A549 (cell line): ENCODE results near the gene PCDH1. TPM values are rescaled to one million over a fixed set of nuclear protein-coding genes. Genes with fewer than 3 reads are reported as not detected.

Source experiments
- ATAC-seq, 2 experiments: fragments of 200-7000 bp in 1 of 2; fragments of >200 bp in 1 of 2; cut with Nextera tagmentation in 1 of 2; cut with Tn5 transposase in 1 of 2; 3 replicates each; pipeline versions ENCODE4 v1.8.0 to v1.9.1; 2018 to 2020; ENCODE audit warnings: mild to moderate bottlenecking in 1 of 2, moderate library complexity in 1 of 2
- CTCF ChIA-PET: fragments of 300-600 bp; sonication (Branson Sonifier 250); formaldehyde crosslinking; extraction: SDS; loops from one replicate; lab custom pipeline; 2021; ENCODE audit warnings: antibody characterized with exemption, inconsistent platforms; lab: Yijun Ruan, JAX
- POLR2A ChIA-PET: fragments of 350-600 bp; formaldehyde crosslinking; extraction: SDS; loops from one replicate; lab custom pipeline; 2021; ENCODE audit warnings: antibody characterized with exemption, inconsistent platforms; lab: Yijun Ruan, JAX
- DNase-seq, 2 experiments: peaks; one replicate each; pipeline versions ENCODE4 v3.0.0 to v3.0.0-alpha.2; 2011 to 2016; ENCODE audit warnings: low read depth in 1 of 2, low spot score in 1 of 2
- FAIRE-seq: peaks from 2 replicates; lab custom pipeline; 2011; peaks lifted over from hg19 to GRCh38; lab: Jason Lieb, UNC
- H3K27ac ChIP-seq, 2 experiments: fragments of >200 bp; sonication (Bioruptor Twin); formaldehyde crosslinking; 3 replicates each; pipeline ENCODE4 v1.5.1; 2016 to 2017
- H3K4me1 ChIP-seq: fragments of >200 bp; sonication (Bioruptor Twin); formaldehyde crosslinking; 3 replicates; pipeline ENCODE4 v1.6.1; 2016
- H3K4me2 ChIP-seq: fragments of >200 bp; sonication (Bioruptor Twin); formaldehyde crosslinking; 3 replicates; pipeline ENCODE4 v1.6.1; 2016
- H3K4me3 ChIP-seq: fragments of >200 bp; sonication (Bioruptor Twin); formaldehyde crosslinking; 3 replicates; pipeline ENCODE4 v1.5.1; 2016
- H3K9me3 ChIP-seq: fragments of >200 bp; sonication (Bioruptor Twin); formaldehyde crosslinking; 3 replicates; pipeline ENCODE4 v1.6.1; 2016
- BHLHE40 ChIP-seq: IDR thresholded peaks from 2 replicates; pipeline ENCODE4 v1.6.1; 2012; ENCODE audit warnings: low read depth, low read length, inconsistent platforms
- CEBPB ChIP-seq, 2 experiments: fragments of >200 bp in 1 of 2; sonication (Bioruptor Twin) in 1 of 2; formaldehyde crosslinking in 1 of 2; IDR thresholded peaks; 2 replicates each; pipeline ENCODE4 v1.6.1; 2012 to 2016
- CHD2 ChIP-seq: fragments of 150-350 bp; IDR thresholded peaks from 2 replicates; pipeline ENCODE4 v1.6.1; 2014; ENCODE audit warnings: low read length; ENCODE audit not compliant: partially characterized antibody
- CHD4 ChIP-seq: fragments of 200-600 bp; sonication (generic); IDR thresholded peaks from 2 replicates; pipeline ENCODE4 v1.6.1; 2016; ENCODE audit warnings: antibody characterized with exemption, mild to moderate bottlenecking, borderline replicate concordance
- EHMT2 ChIP-seq: fragments of 200-600 bp; sonication (generic); IDR thresholded peaks from 2 replicates; pipeline ENCODE4 v1.6.1; 2016; ENCODE audit warnings: antibody characterized with exemption, low read depth, mild to moderate bottlenecking, moderate library complexity
- FOSB ChIP-seq: fragments of 250-450 bp; sonication (Bioruptor Pico); IDR thresholded peaks from 2 replicates; pipeline ENCODE4 v1.5.0; 2020; ENCODE audit warnings: mild to moderate bottlenecking, moderate library complexity
- HEYL ChIP-seq: fragments of 250-450 bp; sonication (Bioruptor Pico); IDR thresholded peaks from 2 replicates; pipeline ENCODE4 v1.8.0; 2021; ENCODE audit warnings: mild to moderate bottlenecking, moderate library complexity
- HOXA7 ChIP-seq: fragments of 250-450 bp; sonication (Bioruptor Pico); IDR thresholded peaks from 2 replicates; pipeline ENCODE4 v1.5.0; 2020; ENCODE audit warnings: mild to moderate bottlenecking, moderate library complexity
- JUN ChIP-seq, 2 experiments: fragments of >200 bp; sonication (Bioruptor Twin); formaldehyde crosslinking; IDR thresholded peaks; 2 replicates in 1 of 2; 3 replicates in 1 of 2; pipeline ENCODE4 v1.6.1; 2016 to 2017
- JUNB ChIP-seq: fragments of >200 bp; sonication (Bioruptor Twin); formaldehyde crosslinking; IDR thresholded peaks from 2 replicates; pipeline ENCODE4 v1.6.1; 2016
- KDM1A ChIP-seq: fragments of 200-600 bp; sonication (generic); IDR thresholded peaks from 2 replicates; pipeline ENCODE4 v1.6.1; 2016; ENCODE audit warnings: low read depth, mild to moderate bottlenecking
- KDM5A ChIP-seq: fragments of 200-600 bp; sonication (generic); IDR thresholded peaks from 2 replicates; pipeline ENCODE4 v1.6.1; 2016; ENCODE audit warnings: antibody characterized with exemption, mild to moderate bottlenecking
- MAFK ChIP-seq: fragments of 450-650 bp; IDR thresholded peaks from 2 replicates; pipeline ENCODE4 v1.6.1; 2014; ENCODE audit not compliant: partially characterized antibody
- MYC ChIP-seq: IDR thresholded peaks from 2 replicates; pipeline ENCODE4 v1.6.1; 2012; ENCODE audit warnings: mild to moderate bottlenecking, inconsistent platforms, low read length, improper control_type of control experiment, borderline replicate concordance
- NFE2L2 ChIP-seq: fragments of 150-350 bp; conservative IDR thresholded peaks from 2 replicates; pipeline ENCODE4 v1.6.1; 2014; ENCODE audit warnings: low read length
- RAD21 ChIP-seq, 2 experiments: fragments of >200 bp in 1 of 2; sonication (Bioruptor Twin) in 1 of 2; formaldehyde crosslinking in 1 of 2; IDR thresholded peaks in 1 of 2; conservative IDR thresholded peaks in 1 of 2; 2 replicates in 1 of 2; 3 replicates in 1 of 2; pipeline ENCODE4 v1.6.1; 2012 to 2018; ENCODE audit warnings: inconsistent platforms in 1 of 2
- RFX5 ChIP-seq: fragments of 450-650 bp; IDR thresholded peaks from 2 replicates; pipeline ENCODE4 v1.7.1; 2014; ENCODE audit warnings: antibody characterized with exemption, mild to moderate bottlenecking, moderate library complexity
- SREBF2 ChIP-seq: fragments of 450-650 bp; IDR thresholded peaks from 2 replicates; pipeline ENCODE4 v1.6.1; 2014; ENCODE audit warnings: mild to moderate bottlenecking, moderate library complexity
- ZNF302 ChIP-seq: fragments of 250-450 bp; sonication (Bioruptor Pico); IDR thresholded peaks from 2 replicates; pipeline ENCODE4 v1.9.0; 2021; ENCODE audit warnings: inconsistent platforms, mild to moderate bottlenecking, moderate library complexity
- WGBS: methylation state at CpG from one replicate; pipeline ENCODE4 v1.1.6; 2017; ENCODE audit errors: missing lambda C conversion rate; 5-methylcytosine and 5-hydroxymethylcytosine counted together
- polyA plus RNA-seq, 4 experiments: library from polyadenylated mRNA; depleted of rRNA in 3 of 4; stranded (reverse); fragments of >200 nt; fragmentation: RNase III in 1 of 4; extraction: RNeasy Plus Mini Kit Qiagen cat#74134 plus additional on column Dnase treatment in 1 of 4; gene quantifications; 2 replicates in 3 of 4; 3 replicates in 1 of 4; pipeline ENCODE4 v1.2.3, GENCODE V29; 2011 to 2017
- TF ChIP-seq, protein P1 (sequence below): fragments of >200 bp; sonication (Bioruptor Twin); formaldehyde crosslinking; IDR thresholded peaks from 3 replicates; pipeline ENCODE4 v1.5.1; 2016
- TF ChIP-seq, protein P2 (sequence below): IDR thresholded peaks from 2 replicates; pipeline ENCODE4 v1.6.1; 2012
- TF ChIP-seq, protein P3 (sequence below): IDR thresholded peaks from 2 replicates; pipeline ENCODE4 v1.6.1; 2012

Gene PCDH1
- polyA plus RNA-seq, 2 of the 4 experiments (the other 2 are of a cell fraction) = 0.41 to 2.9 TPM

DNA sequence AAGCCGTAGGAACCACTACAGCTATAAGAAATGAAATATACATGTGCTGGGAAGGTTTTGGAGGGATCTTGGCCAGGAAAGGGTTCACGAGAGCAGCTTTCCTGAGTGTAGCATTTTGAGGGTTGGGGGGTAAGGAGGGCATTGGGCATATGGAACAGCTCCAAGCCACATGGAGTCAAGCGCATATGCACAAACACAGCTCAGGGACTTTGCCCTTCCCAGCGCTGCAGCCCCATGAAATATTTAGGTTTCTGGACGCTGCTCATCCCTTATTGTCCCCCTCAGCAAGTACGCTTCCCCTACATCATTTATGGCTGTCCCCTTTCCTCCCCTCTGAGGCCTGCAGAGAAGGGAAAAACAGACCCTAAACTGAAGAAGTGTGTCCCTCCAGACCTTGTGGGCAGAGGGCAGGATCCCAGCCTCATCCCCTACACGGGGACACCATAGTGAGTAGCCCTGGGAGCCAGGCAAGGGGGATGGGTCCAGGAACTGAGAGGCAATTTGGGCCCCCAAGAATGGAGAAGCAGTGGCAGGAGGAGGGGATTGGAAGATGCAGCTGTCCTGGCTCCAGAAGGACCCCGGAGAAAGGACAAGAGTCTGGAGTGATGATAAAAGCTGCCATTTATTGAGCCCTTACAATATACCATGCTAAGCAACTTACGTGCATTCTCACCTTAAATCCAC lies 33.7 kb downstream of the PCDH1 start (continued):
- TF ChIP-seq, protein P1, sequence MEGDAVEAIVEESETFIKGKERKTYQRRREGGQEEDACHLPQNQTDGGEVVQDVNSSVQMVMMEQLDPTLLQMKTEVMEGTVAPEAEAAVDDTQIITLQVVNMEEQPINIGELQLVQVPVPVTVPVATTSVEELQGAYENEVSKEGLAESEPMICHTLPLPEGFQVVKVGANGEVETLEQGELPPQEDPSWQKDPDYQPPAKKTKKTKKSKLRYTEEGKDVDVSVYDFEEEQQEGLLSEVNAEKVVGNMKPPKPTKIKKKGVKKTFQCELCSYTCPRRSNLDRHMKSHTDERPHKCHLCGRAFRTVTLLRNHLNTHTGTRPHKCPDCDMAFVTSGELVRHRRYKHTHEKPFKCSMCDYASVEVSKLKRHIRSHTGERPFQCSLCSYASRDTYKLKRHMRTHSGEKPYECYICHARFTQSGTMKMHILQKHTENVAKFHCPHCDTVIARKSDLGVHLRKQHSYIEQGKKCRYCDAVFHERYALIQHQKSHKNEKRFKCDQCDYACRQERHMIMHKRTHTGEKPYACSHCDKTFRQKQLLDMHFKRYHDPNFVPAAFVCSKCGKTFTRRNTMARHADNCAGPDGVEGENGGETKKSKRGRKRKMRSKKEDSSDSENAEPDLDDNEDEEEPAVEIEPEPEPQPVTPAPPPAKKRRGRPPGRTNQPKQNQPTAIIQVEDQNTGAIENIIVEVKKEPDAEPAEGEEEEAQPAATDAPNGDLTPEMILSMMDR = no peak
- no peak for TF ChIP-seq BHLHE40
- no peak for TF ChIP-seq CHD4

DNA sequence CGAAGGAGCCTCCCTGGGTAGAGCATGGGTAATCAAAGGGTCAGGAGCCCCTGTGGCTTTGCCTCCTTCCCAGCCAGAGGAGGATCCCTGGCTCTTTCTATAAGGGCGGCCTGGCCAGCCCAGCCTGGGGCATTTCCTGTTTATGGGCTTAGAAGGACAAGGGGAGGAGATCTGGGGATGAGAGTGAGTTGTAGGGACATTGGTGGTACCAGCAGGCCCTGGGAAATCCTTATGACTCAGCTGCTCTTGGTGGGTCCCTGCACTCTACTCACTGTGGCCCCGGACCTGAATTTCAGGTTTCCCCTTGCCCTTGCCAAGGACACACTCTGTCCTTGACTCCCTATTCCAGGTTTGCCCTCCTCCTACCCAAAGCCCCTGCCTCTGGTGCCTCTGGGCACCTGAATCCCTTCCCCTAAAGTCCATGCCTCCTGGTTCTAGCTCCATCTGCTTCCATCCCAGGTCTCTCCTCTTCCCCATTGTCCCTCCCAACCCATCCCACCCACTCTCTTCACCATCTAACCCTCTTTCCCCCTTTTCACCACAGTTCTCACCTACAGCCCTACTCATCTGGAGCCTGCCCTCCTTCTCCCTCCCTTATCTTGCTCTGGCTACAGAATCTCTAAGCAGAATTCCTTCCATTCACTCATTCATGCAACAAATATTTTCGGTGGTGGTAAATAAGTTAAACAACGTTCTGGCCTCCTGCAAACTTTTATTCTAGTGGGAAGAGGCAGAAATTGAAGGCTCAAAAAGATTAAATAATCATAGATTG lies 34.9 kb downstream of the PCDH1 start:
- 54% methylated on average over 5 of the region's 5 CpGs for WGBS
- no peak for ATAC-seq
- H3K27ac ChIP-seq = no peak overlapping the region
- POLR2A ChIA-PET = no interaction called here
- no peak for DNase-seq
- H3K4me1 ChIP-seq = peaks cover 23% of the 10 kb centered on the region
- H3K9me3 ChIP-seq = no peaks in the 10 kb centered on the region
- CTCF ChIA-PET = interaction anchor here (1.0 to 4.5 kb wide), 4 partner anchors 9 to 151 kb away, joined by 3 to 24 read pairs (median 4); partner anchors contain the start of gene PCDH1
- no peak for TF ChIP-seq KDM1A
- no peak for TF ChIP-seq RAD21 (conservative IDR thresholded peaks at IDR 0.05 in 1 of 2, IDR thresholded peaks at IDR 0.05 in 1 of 2)
- TF ChIP-seq HEYL (CRISPR knock-in tag) = no peak
- no peak for TF ChIP-seq CHD2
- TF ChIP-seq CEBPB (IDR thresholded peaks at IDR 0.05) = no peak
- no peak for TF ChIP-seq JUNB
- TF ChIP-seq, all 56 proteins: peak for 0
- FAIRE-seq = no peak
- no peak overlapping the region for H3K4me3 ChIP-seq
- no peak overlapping the region for H3K4me2 ChIP-seq

DNA sequence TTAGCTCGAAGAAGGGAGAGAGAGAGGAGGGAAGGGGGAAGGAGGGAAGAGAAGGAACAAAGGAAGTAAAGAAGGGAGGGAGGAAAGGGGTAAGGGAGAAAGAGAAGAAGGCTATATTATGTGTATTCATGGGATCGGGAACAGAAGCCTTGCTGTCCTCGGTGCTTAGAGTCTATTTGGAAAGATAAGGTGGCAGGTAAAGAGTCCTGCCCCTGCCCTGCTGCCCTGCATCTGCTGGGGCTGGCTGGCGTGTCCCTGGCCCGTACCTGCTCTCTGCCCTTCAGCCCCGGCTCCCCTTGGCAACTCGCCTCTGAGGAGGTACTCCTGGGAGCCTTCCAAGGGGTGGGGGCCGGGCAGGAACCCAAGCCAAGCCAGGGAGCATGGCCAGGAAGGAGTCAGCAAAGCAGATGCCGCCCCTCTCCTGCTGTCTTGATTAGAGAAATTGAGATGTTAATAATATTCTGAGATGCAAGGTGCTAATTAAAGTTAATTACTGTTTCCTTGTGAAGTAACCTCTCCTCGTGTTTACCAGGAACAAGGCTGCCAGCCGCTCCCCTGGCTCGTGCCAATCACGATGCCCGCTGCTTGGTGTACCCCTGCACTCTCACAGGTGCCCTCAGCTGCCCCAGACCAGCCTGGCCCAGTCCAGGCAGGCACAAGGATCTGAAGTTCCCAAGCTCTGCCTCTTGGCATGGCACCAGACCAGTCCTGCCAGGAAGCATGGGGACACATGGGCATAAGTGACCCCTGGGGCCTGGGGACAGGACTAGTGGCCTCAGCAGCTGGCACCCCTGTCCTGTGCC lies 36.6 kb downstream of the PCDH1 start:
- DNase-seq (no peak), ATAC-seq (no peak), FAIRE-seq (no peak)
- ChIA-PET CTCF (interaction anchor here (0.9 to 4.5 kb wide), 3 partner anchors 15 to 149 kb away, joined by 3 to 24 read pairs (median 4); partner anchors contain the start of gene PCDH1), POLR2A (no interaction called here)
- Histone ChIP-seq H3K4me2 (no peak overlapping the region), H3K4me1 (peaks cover 17% of the 10 kb centered on the region; the same call in 1 of the 3 replicates), H3K9me3 (no peaks in the 10 kb centered on the region), H3K4me3 (no peak overlapping the region), H3K27ac (no peak overlapping the region)
- TF ChIP-seq RFX5 (no peak), NFE2L2 (no peak), HOXA7 (CRISPR knock-in tag) (no peak), CHD4 (no peak), JUN (IDR thresholded peaks at IDR 0.05) (no peak), KDM5A (no peak), MAFK (no peak), FOSB (CRISPR knock-in tag) (no peak), SREBF2 (no peak), ZNF302 (CRISPR knock-in tag) (no peak), EHMT2 (no peak), CHD2 (no peak), MYC (no peak)
- TF ChIP-seq, protein P2, sequence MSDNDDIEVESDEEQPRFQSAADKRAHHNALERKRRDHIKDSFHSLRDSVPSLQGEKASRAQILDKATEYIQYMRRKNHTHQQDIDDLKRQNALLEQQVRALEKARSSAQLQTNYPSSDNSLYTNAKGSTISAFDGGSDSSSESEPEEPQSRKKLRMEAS = no peak
- TF ChIP-seq, protein P3, sequence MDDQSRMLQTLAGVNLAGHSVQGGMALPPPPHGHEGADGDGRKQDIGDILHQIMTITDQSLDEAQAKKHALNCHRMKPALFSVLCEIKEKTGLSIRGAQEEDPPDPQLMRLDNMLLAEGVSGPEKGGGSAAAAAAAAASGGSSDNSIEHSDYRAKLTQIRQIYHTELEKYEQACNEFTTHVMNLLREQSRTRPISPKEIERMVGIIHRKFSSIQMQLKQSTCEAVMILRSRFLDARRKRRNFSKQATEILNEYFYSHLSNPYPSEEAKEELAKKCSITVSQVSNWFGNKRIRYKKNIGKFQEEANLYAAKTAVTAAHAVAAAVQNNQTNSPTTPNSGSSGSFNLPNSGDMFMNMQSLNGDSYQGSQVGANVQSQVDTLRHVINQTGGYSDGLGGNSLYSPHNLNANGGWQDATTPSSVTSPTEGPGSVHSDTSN = no peak
- WGBS = 45% methylated on average over 14 of the region's 14 CpGs
